MM.1S (cell line): Measurements from ENCODE around the gene AHRR.

Source experiments
- EZH2 ChIP-seq: fragments of 300-600 bp; sonication (generic); optimal IDR thresholded peaks from 2 replicates; pipeline ENCODE3; 2017; ENCODE audit warnings: low read depth, mild to moderate bottlenecking, antibody characterized with exemption, low read length, mixed read lengths
- EZH2phosphoT487 ChIP-seq: fragments of 300-600 bp; sonication (generic); IDR thresholded peaks from 2 replicates; pipeline ENCODE4 v1.6.1; 2018; ENCODE audit warnings: antibody characterized with exemption, low read length
- TF ChIP-seq, protein P1 (sequence below): fragments of 300-600 bp; sonication (generic); IDR thresholded peaks from 2 replicates; pipeline ENCODE4 v1.5.1; 2016; ENCODE audit warnings: antibody characterized with exemption, low read length, mixed read lengths

DNA sequence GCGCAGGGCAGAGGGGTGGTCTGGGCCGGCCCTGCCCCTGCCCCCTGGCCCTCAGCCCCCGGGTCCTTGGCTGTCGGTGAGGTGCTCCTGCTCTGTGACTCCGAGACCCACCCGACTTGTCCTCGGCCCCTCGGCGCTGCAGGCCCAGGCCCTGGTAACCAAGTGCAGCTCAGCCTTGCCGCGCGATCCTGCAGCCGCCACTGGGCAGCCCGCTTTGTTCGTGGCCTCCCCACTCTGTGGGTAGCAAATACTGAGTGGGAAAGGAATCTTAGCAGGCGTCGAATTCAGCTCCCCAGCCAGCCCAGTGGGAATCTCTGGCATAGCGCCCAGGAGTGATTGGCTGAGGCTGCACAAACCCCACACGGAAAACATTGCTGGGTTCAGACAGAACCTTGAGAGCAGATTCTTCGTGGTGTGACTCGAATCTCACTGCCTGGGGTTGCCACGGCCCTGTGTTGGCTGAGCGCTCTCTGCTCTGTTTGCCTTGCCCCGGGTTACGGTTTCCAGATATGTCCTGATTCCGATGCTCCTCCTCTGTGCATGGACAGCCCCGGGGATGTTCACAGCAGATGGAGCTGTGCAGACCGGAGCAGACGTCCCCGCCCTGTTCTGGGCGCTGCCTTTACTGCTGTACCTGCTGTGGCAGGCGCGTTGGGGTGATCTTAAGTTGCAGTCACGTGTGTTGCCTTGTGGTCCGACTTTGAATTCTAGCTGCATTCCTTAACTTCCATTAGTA, 108.1 kb downstream of the AHRR start:
- TF ChIP-seq, protein P1, sequence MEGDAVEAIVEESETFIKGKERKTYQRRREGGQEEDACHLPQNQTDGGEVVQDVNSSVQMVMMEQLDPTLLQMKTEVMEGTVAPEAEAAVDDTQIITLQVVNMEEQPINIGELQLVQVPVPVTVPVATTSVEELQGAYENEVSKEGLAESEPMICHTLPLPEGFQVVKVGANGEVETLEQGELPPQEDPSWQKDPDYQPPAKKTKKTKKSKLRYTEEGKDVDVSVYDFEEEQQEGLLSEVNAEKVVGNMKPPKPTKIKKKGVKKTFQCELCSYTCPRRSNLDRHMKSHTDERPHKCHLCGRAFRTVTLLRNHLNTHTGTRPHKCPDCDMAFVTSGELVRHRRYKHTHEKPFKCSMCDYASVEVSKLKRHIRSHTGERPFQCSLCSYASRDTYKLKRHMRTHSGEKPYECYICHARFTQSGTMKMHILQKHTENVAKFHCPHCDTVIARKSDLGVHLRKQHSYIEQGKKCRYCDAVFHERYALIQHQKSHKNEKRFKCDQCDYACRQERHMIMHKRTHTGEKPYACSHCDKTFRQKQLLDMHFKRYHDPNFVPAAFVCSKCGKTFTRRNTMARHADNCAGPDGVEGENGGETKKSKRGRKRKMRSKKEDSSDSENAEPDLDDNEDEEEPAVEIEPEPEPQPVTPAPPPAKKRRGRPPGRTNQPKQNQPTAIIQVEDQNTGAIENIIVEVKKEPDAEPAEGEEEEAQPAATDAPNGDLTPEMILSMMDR, result no peak
- TF ChIP-seq EZH2phosphoT487, result no peak
- no peak for TF ChIP-seq EZH2
